HepG2 (cell line): ENCODE data around the gene PHAX. TPM values are rescaled to one million over a fixed set of nuclear protein-coding genes. Genes with fewer than 3 reads are reported as not detected.

Source experiments
- ATAD3A ChIP-seq: sonication (generic); formaldehyde crosslinking; IDR thresholded peaks from 2 replicates; pipeline ENCODE4 v1.4.0; 2020; ENCODE audit warnings: missing genetic modification reagents
- BRCA1 ChIP-seq: sonication (generic); formaldehyde crosslinking; IDR thresholded peaks from 2 replicates; pipeline ENCODE4 v1.4.0; 2020; ENCODE audit warnings: missing genetic modification reagents
- CBX1 ChIP-seq: IDR thresholded peaks from one replicate; pipeline ENCODE4 v1.6.1; 2016; ENCODE audit warnings: antibody characterized with exemption, low read depth
- CHCHD3 ChIP-seq: sonication (generic); formaldehyde crosslinking; IDR thresholded peaks from 2 replicates; pipeline ENCODE4 v1.8.0; 2022; ENCODE audit warnings: mild to moderate bottlenecking, missing genetic modification reagents, moderate library complexity
- FOXJ3 ChIP-seq: sonication (generic); formaldehyde crosslinking; IDR thresholded peaks from 2 replicates; pipeline ENCODE4 v1.4.0; 2020; ENCODE audit warnings: missing genetic modification reagents, mild to moderate bottlenecking, borderline replicate concordance
- GRHL1 ChIP-seq: sonication (generic); formaldehyde crosslinking; conservative IDR thresholded peaks from 2 replicates; pipeline ENCODE4 v1.8.0; 2022; ENCODE audit warnings: missing genetic modification reagents
- HNRNPUL1 ChIP-seq: fragments of 200-400 bp; formaldehyde crosslinking; IDR thresholded peaks from 2 replicates; pipeline ENCODE4 v1.6.1; 2017; ENCODE audit warnings: low read depth, mild to moderate bottlenecking, low read length, moderate library complexity
- NCOA1 ChIP-seq: sonication (generic); formaldehyde crosslinking; IDR thresholded peaks from 2 replicates; pipeline ENCODE4 v1.9.0; 2021; ENCODE audit warnings: missing genetic modification reagents
- NFE2 ChIP-seq: sonication (generic); formaldehyde crosslinking; IDR thresholded peaks from 2 replicates; pipeline ENCODE4 v1.4.0; 2020; ENCODE audit warnings: missing genetic modification reagents
- SNAI1 ChIP-seq: sonication (generic); formaldehyde crosslinking; IDR thresholded peaks from 2 replicates; pipeline ENCODE4 v1.5.0; 2020; ENCODE audit warnings: mild to moderate bottlenecking, missing genetic modification reagents, borderline replicate concordance
- SP4 ChIP-seq: sonication (generic); formaldehyde crosslinking; IDR thresholded peaks from 2 replicates; pipeline ENCODE4 v1.8.1; 2023; ENCODE audit warnings: mild to moderate bottlenecking, missing genetic modification reagents
- SRF ChIP-seq: IDR thresholded peaks from 2 replicates; pipeline ENCODE4 v1.6.1; 2011; ENCODE audit warnings: mild to moderate bottlenecking, low read depth, low read length, moderate library complexity
- TFDP2 ChIP-seq: sonication (generic); formaldehyde crosslinking; IDR thresholded peaks from 2 replicates; pipeline ENCODE4 v1.4.0; 2020; ENCODE audit warnings: missing genetic modification reagents
- ZFP91 ChIP-seq: sonication (generic); formaldehyde crosslinking; IDR thresholded peaks from 2 replicates; pipeline ENCODE4 v1.9.0; 2022; ENCODE audit warnings: missing genetic modification reagents, mild to moderate bottlenecking, borderline replicate concordance
- ZNF414 ChIP-seq: sonication (generic); formaldehyde crosslinking; IDR thresholded peaks from 2 replicates; pipeline ENCODE4 v1.5.0; 2020; ENCODE audit warnings: missing genetic modification reagents
- ZNF549 ChIP-seq: sonication (generic); formaldehyde crosslinking; IDR thresholded peaks from 2 replicates; pipeline ENCODE4 v1.5.0; 2020; ENCODE audit warnings: missing genetic modification reagents
- ZNF557 ChIP-seq: sonication (generic); formaldehyde crosslinking; IDR thresholded peaks from 2 replicates; pipeline ENCODE4 v1.4.0; 2020; ENCODE audit warnings: missing genetic modification reagents
- ZNF569 ChIP-seq: sonication (generic); formaldehyde crosslinking; IDR thresholded peaks from 2 replicates; pipeline ENCODE4 v1.5.0; 2020; ENCODE audit warnings: mild to moderate bottlenecking, missing genetic modification reagents, moderate library complexity, borderline replicate concordance
- ZNF574 ChIP-seq: sonication (generic); formaldehyde crosslinking; IDR thresholded peaks from 2 replicates; pipeline ENCODE4 v1.4.0; 2020; ENCODE audit warnings: missing genetic modification reagents
- ZNF773 ChIP-seq: sonication (generic); formaldehyde crosslinking; IDR thresholded peaks from 2 replicates; pipeline ENCODE4 v1.4.0; 2020; ENCODE audit warnings: missing genetic modification reagents, borderline replicate concordance
- ZSCAN30 ChIP-seq: sonication (generic); formaldehyde crosslinking; IDR thresholded peaks from 2 replicates; pipeline ENCODE4 v1.5.0; 2020; ENCODE audit warnings: mild to moderate bottlenecking, missing genetic modification reagents
- polyA plus RNA-seq, 8 experiments: library from polyadenylated mRNA; depleted of rRNA in 3 of 8; stranded (reverse) in 7 of 8; unstranded in 1 of 8; fragments of >200 nt; fragmentation: Illumina TruSeq in 4 of 8; extraction: Trizol in 4 of 8; gene quantifications; 2 replicates each; pipeline versions ENCODE4 v1.2.1 to v1.2.3, GENCODE V29; 2011 to 2016; ENCODE audit warnings: low read depth in 4 of 8, missing spikeins in 1 of 8, mixed read lengths in 1 of 8; ENCODE audit not compliant: insufficient read depth in 1 of 8
- total RNA-seq, 5 experiments: library from RNA; depleted of rRNA; stranded (reverse); fragments of >200 nt; fragmentation: Illumina TruSeq; extraction: Trizol; gene quantifications; 2 replicates each; pipeline ENCODE4 v1.2.3, GENCODE V29; 2016; ENCODE audit warnings: low read depth in 1 of 5

Gene PHAX
- total and polyA plus RNA-seq, 2 of the 13 experiments (the other 11 are each of a cell fraction or from before 2014, with no cell fraction given): 20.0 to 59.7 TPM

- no peak for TF ChIP-seq SRF
- peak; percentile 99 for TF ChIP-seq ZNF574 (CRISPR knock-in tag)
- no peak for TF ChIP-seq SP4 (CRISPR knock-in tag)
- no peak for TF ChIP-seq SNAI1
- no peak for TF ChIP-seq ZNF549 (CRISPR knock-in tag)
- TF ChIP-seq BRCA1 (CRISPR knock-in tag): no peak
- TF ChIP-seq CHCHD3 (CRISPR knock-in tag): 0 out of 2 replicates have a peak, but pooled peaks have one; percentile 66
- TF ChIP-seq ZNF557 (CRISPR knock-in tag): no peak
- no peak for TF ChIP-seq HNRNPUL1
- no peak for TF ChIP-seq ZNF414 (CRISPR knock-in tag)
- TF ChIP-seq ATAD3A: no peak
- no peak for TF ChIP-seq FOXJ3
- TF ChIP-seq GRHL1 (CRISPR knock-in tag): no peak
- no peak for TF ChIP-seq NFE2
- peak; percentile 67 for TF ChIP-seq TFDP2
- TF ChIP-seq ZNF569 (CRISPR knock-in tag): 0 out of 2 replicates have a peak, but pooled peaks have one; percentile 83
- TF ChIP-seq ZFP91 (CRISPR knock-in tag): peak; percentile 92
- peak; percentile 85 for TF ChIP-seq NCOA1
- TF ChIP-seq ZNF773: 0 out of 2 replicates have a peak, but pooled peaks have one; percentile 61
- no peak for TF ChIP-seq ZSCAN30 (CRISPR knock-in tag)
- peak; percentile 52 for TF ChIP-seq CBX1
Observed at GRCh38 chr5:126600631-126601511, at the start of gene PHAX (continued).
